ENCODE results near the gene NUCB1.
A peak's percentile ranks its signal among the peaks of the same experiment; 100 is the strongest.

The NUCB1 gene

DNA sequence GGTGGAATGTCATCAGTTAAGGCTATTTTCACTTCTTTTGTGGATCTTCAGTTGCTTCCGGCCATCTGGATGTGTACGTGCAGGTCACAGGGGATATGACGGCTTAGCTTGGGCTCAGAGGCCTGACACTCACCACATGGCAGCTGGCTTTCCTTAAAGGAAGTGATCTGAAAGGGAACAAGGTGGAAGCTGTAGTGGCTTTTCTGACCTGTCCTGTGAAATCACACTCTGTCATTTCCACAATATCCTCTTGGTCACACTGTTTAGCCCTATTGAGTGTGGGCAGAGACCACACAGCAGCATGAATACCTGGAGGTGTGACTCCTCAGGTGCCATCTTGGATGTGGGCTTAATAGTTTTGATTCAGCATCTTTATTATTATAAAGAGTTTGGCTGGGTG, 50.0 kb downstream of the NUCB1 start:
- TF ChIP-seq, protein P1, sequence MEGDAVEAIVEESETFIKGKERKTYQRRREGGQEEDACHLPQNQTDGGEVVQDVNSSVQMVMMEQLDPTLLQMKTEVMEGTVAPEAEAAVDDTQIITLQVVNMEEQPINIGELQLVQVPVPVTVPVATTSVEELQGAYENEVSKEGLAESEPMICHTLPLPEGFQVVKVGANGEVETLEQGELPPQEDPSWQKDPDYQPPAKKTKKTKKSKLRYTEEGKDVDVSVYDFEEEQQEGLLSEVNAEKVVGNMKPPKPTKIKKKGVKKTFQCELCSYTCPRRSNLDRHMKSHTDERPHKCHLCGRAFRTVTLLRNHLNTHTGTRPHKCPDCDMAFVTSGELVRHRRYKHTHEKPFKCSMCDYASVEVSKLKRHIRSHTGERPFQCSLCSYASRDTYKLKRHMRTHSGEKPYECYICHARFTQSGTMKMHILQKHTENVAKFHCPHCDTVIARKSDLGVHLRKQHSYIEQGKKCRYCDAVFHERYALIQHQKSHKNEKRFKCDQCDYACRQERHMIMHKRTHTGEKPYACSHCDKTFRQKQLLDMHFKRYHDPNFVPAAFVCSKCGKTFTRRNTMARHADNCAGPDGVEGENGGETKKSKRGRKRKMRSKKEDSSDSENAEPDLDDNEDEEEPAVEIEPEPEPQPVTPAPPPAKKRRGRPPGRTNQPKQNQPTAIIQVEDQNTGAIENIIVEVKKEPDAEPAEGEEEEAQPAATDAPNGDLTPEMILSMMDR (IDR thresholded peaks at IDR 0.05; ENCODE audit: low read depth, low read length): no peak
- no peak for DNase-seq (ENCODE audit: low read depth, low spot score)

DNA sequence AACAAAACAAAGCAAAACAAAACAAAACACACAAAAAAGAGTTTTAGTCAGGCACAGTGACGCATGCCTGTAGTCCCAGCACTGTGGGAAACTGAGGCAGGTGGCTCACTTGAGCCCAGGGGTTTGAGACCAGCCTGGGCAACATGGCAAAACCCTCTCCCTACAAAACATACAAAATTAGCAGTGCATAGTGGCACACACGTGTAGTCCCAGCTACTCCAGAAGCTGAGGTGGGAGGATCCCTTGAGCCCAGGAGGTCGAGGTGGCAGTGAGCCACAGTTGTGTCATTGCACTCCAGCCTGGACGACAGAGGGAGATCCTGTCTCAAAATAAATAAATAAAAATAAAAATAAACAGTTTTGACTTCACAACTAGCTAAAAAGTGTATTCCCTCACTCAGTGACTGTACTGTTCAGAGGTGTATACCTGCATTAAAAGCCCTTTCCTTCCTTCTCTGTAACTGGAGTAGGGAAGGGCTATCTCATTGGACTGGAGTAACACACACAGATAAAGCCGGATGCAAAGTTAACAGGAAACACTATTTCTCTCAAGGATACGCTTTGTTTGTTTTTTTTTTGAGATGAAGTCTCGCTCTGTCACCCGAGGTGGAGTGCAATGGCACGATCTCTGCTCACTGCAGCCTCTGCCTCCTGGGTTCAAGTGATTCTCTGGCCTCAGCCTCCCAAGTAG, 50.9 kb downstream of the NUCB1 start:
- in situ Hi-C loops (cut with HindIII; ENCODE audit: low sequenced_read_pairs): no loop called here
- DNase-seq (ENCODE audit: low read depth, low spot score): no peak
- H3K4me3 ChIP-seq (ENCODE audit: low read depth, low read length): no peak overlapping the region
- TF ChIP-seq, protein P1 (IDR thresholded peaks at IDR 0.05; ENCODE audit: low read depth, low read length): no peak

More for the DNA sequence above, 50.0 kb downstream of the NUCB1 start:
- no peak overlapping the region for H3K4me3 ChIP-seq (ENCODE audit: low read depth, low read length)
- in situ Hi-C loops (cut with HindIII; ENCODE audit: low sequenced_read_pairs): no loop called here

DNA sequence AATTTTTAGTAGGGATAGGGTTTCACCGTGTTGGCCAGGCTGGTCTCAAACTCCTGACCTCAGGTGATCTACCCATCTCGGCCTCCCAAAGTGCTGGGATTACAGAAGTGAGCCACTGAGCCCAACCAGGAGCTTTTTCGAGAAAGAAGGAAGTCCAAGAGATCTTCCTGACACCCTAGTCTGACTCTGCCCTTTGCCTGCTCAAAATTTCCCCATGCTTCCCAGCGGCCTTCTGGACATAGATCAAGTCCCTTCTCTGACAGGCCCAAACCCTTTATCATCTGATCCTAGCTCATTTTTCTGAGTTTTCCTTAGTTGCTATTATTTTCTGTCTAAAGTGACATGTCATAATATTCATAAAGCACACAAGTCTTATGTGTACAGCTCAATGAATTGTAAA, 53.0 kb downstream of the NUCB1 start:
- TF ChIP-seq, protein P1 (IDR thresholded peaks at IDR 0.05; ENCODE audit: low read depth, low read length): no peak
- no peak overlapping the region for H3K4me3 ChIP-seq (ENCODE audit: low read depth, low read length)
- in situ Hi-C loops (cut with HindIII; ENCODE audit: low sequenced_read_pairs): no loop called here
- no peak for DNase-seq (ENCODE audit: low read depth, low spot score)

DNA sequence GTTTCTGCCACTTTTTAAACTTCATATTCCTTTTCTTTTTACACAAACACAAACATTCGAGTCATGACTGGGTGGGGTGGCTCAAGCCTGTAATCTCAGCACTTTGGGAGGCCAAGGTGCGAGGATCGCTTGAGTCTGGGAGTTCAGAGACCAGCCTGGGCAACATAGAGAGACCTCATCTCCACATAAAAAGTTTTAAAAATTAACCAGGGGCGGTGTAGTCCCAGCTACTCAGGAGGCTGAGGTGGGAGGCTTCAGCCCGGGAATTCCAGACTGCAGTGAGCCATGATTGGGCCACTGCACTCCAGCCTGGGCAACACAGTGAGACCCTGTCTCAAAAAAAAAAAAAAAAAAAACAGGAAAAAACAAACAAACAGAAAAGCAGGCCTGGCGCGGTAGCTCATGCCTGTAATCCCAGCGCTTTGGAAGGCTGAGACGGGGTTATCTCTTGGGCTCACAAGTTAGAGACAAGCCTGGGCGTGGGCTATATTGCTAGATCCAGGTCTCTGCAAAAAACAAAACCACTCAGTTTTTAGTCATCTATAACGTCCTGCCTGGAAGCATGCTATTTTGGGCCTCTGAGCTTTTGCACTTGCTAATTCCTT, 54.0 kb downstream of the NUCB1 start:
- TF ChIP-seq, protein P1 (IDR thresholded peaks at IDR 0.05; ENCODE audit: low read depth, low read length): no peak
- in situ Hi-C loops (cut with HindIII; ENCODE audit: low sequenced_read_pairs): no loop called here
- no peak for DNase-seq (ENCODE audit: low read depth, low spot score)
- H3K4me3 ChIP-seq (ENCODE audit: low read depth, low read length): peak overlapping the region; percentile 99

DNA sequence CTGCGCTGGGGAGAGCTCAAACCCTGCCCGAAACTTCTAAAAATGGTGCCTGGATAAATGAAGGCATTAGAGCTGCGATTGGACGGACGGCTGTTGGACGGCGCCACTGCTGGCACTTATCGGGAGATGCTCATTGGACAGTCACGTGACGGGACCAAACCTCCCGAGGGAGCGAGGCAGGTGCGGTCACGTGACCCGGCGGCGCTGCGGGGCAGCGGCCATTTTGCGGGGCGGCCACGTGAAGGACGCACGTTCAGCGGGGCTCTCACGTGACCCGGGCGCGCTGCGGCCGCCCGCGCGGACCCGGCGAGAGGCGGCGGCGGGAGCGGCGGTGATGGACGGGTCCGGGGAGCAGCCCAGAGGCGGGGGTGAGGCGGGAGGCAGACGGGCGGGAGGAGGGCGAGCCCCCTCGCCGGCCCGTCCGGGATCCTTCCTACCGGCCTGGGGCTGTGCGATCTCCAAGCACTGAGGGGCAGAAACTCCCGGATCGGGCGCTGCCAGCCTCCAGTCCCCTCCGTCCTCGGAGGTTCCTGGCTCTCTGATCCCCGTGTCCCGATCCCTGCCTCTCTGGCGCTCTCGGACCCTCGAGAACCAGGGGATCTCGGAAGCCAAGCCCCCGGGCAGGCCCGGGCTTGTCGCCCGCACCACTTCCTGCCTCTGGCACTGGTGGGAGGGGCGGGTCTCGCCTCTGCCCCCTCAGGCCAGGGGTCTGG, 54.6 kb downstream of the NUCB1 start, which contains the start of gene BAX:
BAX (plus strand) TSS at position 281 of the 713 bp plus-strand sequence; CDS start at position 335, 54 bp downstream.
- TF ChIP-seq, protein P1 (IDR thresholded peaks at IDR 0.05; ENCODE audit: low read depth, low read length): no peak
- H3K4me3 ChIP-seq (ENCODE audit: low read depth, low read length): peak within 1 kb of the TSS; percentile 99
- in situ Hi-C loops (cut with HindIII; ENCODE audit: low sequenced_read_pairs): no loop called here
- DNase-seq (ENCODE audit: low read depth, low spot score): peak; percentile 97

DNA sequence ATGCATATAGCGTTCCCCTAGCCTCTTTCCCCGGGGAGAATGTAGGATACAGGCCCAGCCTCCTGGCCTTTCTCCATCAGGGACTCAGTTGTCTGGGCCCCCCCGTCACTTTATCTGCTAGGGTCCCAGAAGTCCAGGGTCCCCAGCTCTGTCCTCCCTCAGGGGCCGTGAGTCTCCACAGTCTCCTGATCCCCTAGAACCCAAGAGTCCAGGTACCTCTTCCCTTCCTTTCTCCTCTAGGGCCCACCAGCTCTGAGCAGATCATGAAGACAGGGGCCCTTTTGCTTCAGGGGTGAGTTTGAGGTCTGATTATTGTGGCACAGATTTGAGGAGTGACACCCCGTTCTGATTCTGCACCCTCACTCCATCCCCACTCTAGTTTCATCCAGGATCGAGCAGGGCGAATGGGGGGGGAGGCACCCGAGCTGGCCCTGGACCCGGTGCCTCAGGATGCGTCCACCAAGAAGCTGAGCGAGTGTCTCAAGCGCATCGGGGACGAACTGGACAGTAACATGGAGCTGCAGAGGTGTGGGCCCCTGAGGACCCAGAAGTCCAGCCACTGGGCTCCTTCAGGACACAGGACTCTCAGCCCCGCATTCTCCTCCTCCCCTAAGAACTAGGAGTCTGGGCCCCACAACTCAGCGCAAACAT, 55.3 kb downstream of the NUCB1 start:
- in situ Hi-C loops (cut with HindIII; ENCODE audit: low sequenced_read_pairs): no loop called here
- TF ChIP-seq, protein P1 (IDR thresholded peaks at IDR 0.05; ENCODE audit: low read depth, low read length): no peak

More for the DNA sequence above, 55.3 kb downstream of the NUCB1 start:
- DNase-seq (ENCODE audit: low read depth, low spot score): no peak
- peak overlapping the region; percentile 99 for H3K4me3 ChIP-seq (ENCODE audit: low read depth, low read length)

Data from astrocyte of the spinal cord (primary cell).